NCI-H446 (cell line): ENCODE results near the gene HDAC4.
"Not testable (repeated sequence)": the region's sequence is repeated elsewhere in the genome, so short reads cannot be mapped to it uniquely, and the experiment has no call there.

Experiments used
- DNase-seq, 2 experiments: peaks; one replicate each; lab custom pipeline; 2025; lab: John Stamatoyannopoulos, UW

Gene HDAC4

DNA sequence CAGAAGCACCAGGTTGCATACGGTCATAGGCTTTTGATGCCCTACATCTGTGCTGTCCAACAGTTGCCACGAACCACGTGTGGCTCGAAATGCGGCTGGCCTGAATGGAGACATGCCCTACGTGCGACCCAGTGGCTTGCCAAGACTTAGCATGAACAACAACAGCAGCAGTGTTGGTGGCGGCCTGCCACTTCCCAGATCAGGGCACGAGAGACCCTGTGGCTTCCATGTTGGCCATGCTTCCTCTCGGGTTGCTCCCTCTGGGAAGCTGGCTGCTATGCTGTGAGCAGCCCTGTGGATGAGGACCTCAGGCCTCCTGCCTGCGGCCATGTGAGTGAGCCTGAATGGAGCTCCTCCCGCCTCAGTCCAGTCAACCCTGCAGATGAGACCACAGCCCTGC, 212.3 kb downstream of the HDAC4 start:
- DNase-seq: no peak

DNA sequence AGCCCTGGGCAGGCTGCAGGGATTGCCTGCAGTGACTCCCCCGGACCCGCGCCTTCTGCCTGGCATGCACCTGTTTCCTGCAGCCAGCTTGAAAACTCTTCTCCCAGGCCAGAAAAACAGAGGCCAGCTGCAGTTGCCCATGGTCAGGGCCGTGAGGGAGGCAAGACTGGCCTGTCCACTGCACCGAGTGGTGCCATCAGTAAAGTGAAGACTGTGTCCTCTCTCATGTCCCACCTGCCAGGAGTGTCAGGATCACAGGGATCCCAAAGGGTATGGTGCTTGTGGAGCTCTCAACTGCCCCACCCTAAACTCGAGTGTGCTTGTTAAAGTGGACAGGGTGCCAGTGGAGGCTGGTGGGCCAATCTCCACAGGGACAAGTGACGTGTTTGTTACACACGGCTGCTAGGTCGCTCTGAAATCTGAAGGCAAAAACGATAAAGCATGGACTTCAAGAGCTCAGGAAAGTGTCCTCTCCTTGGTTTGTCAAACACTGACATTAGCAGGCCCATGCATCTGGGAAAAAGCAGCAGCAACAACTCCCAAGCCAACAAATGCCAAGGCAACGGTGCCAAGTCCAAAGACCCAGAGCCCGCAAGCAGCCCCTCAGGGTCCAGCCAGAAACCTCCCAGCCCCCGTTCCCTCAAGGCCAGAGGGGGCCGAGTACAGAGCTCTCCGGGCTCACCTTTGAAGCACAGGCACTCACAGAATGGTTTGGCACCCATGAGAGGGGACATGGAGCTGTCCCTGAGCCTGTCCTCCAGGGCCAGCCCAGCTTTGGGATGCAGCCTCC, 213.2 kb downstream of the HDAC4 start:
- no peak for DNase-seq

DNA sequence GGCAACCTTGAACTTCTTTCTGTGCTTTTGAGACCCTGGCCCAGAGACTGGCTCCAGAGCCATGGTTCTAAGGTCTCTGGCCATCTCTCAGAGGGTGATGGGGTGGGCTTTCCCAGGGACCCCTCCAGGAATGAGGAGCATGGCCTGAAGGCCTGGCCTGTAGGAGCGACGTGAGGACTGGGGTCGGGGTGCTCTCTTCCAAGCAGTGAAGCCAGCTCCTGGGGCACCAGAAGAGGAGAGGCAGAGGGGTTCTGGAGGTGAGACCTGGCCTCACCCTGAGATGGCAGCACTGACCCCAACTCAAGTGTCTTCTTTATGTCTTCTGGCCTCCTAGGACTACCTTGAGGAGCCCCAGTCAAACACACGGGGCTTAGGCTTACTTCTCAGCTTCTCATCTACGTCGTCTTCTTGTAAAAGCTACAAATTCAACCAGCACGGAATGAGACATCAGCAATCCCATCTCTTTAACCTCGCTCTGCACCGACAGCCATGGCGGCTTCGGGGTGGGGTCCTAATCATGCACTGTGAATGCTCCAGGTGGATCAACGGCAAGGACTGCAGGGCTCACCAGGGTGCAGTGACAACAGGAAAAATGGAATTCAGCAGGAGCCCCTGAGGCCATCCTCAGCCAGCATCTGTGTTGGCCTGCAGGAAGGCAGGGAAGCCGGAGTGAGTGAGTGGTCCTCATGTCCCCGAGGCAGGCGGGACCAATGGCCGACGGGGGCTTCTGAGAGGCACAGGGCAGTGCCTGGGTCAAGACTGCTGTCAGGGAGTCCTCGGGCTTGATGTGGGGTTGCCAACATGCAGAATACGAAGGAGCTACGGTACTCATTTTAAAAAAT, 214.1 kb downstream of the HDAC4 start:
- DNase-seq: no peak

DNA sequence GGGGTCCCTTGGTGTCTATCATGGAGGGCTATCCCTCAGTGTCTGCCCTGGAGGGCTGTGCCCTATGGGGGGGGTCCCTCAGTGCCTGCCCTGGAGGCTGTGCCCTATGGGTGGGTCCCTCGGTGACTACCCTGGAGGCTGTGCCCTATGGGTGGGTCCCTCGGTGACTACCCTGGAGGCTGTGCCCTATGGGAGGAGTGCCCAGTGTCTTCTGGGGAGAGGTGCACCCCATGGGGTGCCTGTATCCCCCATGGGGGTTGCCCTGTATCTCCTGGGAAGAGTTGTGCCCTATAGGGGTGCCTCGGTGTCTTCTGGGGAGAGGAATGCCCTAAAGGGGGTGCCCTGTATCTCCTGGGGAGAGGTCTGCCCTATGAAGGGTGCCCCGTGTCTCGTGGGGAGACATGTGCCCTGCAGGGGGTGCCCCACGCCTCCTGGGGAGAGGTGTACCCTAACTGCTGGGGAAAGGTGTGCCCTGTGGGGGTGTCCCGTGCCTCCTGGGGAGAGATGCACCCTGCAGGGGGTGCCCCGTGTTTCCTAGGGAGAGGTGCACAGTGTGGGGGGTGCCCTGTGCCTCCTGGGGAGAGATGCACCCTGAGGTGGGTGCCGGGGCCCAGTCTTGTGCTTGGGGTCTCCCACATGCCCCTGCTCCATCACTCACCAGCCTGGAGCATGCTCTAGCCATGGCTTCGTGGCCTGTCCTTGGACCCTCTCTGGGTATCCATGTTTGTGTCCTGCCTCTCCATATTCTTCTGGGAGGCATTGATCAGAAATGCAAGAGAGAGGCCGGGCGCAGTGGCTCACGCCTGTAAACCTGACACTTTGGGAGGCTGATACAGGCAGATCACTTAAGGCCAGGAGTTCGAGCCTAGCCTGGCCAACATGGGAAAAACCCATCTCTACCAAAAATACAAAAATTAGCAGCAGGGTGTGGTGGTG, 215.6 kb downstream of the HDAC4 start:
- DNase-seq: no peak

DNA sequence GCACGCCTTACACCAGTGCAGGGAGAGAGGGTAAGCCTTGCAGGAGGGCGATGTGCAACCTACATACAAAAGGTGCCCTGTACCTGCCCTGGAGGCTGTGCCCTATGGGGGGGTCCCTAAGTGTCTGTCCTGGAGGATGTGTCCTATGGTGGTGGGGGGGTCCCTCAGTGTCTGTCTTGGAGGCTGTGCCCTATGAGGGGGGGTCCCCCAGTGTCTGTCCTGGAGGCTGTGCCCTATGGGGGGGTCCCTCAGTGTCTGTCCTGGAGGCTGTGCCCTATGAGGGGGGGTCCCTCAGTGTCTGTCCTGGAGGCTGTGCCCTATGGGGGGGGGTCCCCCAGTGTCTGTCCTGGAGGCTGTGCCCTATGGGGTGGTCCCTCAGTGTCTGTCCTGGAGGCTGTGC, 216.6 kb downstream of the HDAC4 start:
- DNase-seq: no peak

DNA sequence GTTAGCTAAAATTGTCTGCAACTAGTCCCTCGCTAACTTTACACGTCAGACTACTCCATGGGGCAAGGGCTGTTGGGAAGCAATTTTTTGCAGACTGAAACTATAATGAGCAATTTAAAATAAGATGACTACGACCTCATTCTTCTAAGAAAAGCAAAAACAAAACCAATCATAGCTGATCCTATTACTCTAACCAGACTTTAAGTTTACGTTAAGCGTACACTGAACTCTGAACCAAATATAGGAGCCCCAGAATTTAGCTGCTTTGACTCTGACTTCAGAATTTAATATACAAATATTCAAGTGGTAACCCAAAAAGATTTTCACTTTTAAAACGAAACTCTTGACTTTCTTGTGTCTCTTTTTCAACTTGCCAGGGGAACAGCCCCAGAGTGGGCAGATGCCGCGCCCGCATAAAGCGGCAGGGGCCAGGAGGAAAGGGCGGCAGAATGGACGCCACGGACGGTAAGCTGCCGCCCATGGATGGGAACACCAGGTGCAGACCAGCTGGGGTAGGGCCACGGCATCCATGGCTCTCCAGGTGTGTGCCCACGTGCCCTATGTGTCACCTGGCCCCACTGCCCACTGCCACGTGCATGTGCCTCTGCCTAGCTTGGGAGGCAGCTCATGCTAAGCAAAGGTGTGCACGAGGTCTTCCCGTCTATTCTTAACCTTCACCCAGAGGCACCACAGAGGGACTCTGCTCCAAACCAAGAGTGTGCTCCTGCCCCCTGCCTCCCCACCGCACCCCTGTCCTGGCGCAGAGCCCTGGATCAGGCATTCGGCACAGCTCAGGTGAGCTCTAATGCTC, 217.6 kb downstream of the HDAC4 start:
- DNase-seq: no peak

DNA sequence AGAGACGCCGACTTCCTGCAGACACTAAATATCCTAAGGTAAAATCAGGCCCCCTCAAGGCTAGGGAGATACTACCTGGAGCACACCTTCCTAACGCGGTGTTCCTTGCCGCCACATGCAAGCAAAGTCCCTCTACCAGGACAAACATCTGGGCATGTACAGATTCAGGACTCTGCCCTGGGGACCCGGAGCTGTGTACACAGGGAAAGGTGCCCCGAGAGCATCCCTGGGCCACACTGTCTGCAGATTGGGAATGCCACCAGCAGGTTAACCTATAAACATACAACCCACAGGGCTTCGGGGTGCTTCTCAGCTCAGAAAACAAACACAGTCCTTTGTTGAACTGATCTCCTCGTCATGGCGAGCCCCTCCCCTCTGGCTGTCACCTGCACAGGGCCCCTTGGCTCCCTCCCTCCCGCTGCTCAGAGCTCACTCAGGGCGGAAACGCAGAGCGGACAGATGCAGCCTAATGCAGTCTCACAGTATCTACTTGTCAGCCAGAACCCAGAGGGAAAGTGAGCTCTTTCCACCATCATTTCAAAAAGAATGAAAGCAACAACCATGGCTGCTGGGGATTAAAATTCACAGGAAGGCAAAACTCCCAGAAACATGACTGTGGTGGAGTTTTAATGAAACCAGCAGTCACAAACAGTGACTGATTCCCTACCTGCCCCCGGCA, 218.8 kb downstream of the HDAC4 start:
- DNase-seq: no peak

DNA sequence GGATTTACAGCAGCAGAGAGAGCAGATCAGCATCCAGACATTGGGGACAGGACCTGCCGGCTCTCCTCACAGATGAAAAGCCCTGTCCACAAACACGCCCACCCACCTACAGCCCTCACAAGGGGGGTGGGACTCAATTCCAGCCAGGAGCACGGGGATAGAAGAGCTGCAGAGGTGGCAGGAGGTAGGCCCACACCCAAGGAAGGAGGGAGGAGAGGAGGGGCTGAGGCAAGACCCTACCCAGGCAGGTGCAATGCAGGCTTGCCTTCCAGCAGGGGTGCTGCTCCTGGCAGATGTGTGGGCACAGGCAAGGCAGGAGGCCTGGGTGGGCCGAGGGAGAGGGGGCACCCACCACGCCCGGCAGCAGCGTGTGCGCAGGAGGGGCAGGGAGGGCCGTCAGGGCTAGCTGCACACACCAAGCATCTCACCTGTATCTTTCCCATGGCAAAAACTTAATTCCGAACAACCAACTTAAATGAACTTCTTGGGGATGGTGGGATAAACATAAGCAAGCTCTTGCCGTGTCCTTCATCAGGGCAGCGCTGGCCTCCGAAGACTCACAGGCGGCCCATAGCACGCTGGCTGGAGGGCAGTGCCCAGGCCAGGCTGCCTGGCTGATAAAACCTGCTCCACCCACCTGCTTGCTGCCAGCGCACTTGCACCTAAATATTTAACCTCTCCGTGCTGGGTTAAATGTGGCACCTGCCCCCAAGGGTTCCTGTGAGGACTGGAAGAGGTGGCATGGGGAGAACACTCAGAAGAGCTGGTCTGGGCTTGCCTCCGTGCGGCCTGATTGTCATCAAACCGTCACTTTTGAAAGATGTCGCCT, 219.5 kb downstream of the HDAC4 start:
- DNase-seq: no peak

DNA sequence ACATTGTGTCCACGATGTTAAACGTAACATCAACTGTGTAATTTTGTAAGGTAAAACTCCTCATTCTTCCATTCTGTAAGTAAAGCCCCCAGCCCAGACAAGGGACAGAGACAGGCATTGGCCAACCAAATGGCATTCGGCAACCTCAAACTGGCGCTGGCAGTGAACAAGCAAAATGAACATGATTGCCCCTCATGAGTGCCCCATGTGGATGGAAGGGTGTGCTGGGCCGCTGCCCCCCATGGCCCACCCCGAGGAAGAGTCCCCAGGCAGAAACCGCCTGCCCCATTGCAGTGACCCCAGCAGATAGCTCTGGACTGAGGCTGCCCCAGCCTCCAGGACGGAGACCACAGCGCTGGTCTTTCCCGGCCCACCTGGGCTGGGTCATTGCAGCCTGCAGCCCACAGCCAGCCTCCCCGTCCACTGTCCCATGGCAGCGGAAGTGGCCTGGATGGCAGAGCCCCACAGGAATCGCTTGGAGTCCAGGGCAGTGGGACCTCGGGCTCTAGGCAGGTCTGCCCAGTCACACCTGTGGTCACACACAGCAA, 220.2 kb downstream of the HDAC4 start:
- no peak for DNase-seq

DNA sequence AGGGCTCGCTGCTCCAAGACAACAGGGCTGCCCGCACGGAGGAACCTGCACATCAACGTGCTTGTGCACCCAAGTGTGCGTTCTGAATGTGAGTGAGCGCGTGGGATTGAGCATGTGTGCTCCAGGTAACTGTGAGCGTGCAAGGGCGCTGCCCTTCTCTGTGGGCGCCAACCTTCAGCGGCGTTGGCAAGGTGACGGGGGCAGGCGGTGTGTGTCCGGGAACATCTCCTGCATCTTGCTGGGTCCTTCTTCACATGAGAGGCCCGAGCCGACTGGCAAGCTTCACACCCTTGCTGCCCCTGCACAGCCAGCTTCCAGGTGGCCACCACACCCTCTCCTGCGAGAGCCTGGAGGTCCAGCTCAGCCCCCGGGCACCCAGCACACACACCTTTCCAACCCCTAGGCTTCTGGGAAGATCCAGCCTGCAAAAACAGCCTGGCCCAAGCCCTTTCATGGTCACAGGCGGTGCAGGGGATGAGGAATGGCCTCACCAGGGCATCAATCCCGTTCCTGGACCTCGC, 220.9 kb downstream of the HDAC4 start:
- no peak for DNase-seq

DNA sequence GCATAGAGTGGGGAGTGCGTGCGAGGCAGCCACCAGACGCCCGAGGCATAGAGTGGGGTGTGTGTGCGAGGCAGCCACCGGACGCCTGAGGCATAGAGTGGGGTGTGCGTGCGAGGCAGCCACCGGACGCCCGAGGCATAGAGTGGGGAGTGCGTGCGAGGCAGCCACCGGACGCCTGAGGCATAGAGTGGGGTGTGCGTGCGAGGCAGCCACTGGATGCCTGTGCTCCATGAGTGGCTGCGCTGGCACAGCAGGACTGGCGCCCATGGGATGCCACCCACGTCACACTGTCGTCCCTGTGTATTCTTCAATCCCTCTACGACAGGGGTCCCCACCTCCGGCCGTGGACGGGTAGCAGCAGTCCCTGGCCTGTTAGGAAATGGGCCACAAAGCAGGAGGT, 221.9 kb downstream of the HDAC4 start:
- DNase-seq: no peak

DNA sequence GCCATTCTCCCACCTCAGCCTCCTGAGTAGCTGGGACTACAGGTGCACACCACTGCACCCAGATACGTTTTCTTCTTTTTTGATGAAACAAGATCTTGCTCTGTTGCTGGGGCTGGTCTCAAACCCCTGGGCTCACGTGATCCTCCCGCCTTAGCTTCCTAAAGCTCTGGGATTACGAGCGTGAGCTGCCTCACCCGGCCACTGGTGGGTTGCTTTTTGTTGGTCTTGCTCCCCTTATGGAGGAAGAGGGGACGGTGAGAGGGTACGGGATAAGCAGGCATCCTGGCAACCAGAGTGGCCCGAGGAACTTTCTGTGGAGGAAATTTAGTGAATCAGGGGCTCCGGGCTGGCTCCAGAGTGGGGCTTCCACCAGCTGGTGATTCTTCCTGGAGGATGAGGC, 222.3 kb downstream of the HDAC4 start:
- no peak for DNase-seq

DNA sequence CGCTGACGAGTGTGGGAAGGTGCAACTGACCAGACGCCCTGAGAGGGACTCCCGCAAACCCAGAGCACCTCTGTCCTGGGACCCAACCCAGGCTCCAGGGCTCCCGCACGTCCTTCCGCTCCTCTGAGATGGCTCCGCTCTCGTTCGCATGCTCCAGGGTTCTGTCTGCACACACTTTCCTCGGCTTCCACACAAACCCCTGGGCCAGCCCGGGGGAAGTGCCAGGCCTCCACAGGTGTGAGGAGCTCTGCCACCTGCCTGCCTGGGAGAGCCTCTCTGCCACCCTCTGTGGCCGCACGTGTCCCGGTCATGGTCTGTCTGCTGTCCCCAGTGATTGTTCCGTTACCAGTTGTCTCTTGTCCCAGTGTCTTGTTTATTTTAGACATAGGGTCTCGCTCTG, 222.9 kb downstream of the HDAC4 start:
- no peak for DNase-seq

DNA sequence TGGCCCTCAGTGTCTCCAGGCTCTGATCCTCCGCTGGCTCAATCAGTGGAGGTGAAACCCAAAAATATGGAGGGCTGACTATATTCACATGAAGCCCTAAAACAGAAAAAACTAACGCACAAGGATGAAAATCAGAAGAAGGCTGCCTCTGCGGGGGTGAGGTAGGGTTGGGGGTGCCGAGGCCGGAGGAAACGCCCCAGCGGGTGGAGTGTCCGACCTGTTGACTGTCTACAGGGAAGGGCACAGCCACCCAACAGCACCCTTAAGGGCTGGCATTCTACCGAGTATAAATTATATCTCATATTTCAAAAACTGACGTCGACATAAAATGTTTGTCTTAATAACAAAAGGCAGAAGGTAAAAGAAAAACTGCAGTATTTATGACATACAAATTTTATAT, 223.5 kb downstream of the HDAC4 start:
- DNase-seq: no peak

DNA sequence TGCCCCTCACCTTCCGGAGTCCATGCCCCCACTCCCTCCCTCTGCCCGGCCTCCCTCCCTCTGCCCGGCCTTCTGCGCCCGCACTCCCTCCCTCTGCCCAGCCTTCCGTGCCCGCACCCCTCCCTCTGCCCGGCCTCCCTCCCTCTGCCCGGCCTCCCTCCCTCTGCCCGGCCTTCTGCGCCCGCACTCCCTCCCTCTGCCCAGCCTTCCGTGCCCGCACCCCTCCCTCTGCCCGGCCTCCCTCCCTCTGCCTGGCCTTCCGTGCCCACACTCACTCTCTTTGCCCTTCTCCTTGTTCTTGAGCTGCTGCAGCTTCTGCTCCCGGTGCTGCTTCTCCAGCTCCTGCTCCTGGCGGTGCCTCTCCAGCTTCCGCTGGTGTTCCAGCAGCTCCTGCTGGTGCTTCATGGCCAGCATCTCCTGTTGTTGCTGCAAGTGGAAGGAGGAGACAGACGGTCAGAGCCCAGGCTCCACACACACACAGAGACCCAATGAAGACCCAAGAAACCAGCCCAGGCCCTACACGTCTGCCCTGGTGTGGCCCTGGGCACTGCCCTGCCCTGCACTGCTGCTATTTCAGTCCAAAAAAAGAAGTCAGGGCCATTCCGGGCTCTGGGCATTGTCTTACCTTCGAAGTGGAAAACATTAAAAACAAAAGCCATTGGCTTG, 224.5 kb downstream of the HDAC4 start:
- not testable (repeated sequence) for DNase-seq

DNA sequence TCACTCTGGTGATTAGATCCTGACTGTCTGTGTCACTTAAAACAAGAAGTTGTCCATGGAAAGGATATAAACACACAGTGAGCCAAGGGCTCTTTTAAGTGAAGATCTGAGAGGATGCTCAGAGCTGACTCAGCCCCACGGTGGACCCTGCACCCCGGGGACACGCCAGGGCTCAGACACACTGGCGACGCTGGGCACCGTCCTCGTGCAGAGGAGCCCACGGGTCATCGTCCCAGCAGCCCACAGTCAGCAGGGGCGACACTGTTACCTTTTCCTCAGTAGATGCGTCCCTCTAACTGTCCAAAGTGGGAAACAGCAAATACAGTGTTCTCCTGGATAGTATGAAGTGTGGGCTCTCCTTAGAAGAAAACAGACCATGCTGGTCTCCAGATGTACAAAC, 225.6 kb downstream of the HDAC4 start:
- DNase-seq: no peak

DNA sequence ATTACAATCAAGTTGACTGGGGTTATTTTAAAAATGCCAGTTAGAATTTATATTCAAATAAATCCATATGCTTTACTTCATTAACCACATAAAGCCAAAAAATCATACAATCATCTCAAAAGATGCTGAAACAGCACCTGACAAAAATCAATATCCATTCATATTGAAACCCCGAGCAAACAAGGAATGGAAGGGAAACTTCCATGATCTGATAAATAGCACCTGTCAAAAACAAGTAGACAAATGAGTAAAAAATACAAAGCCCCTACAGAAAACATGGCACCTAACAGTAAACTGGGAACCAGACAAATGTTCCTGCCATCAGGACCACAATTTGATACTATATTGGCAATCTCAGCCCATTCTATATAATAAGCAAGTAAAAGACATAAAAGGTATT, 227.5 kb downstream of the HDAC4 start:
- no peak for DNase-seq

DNA sequence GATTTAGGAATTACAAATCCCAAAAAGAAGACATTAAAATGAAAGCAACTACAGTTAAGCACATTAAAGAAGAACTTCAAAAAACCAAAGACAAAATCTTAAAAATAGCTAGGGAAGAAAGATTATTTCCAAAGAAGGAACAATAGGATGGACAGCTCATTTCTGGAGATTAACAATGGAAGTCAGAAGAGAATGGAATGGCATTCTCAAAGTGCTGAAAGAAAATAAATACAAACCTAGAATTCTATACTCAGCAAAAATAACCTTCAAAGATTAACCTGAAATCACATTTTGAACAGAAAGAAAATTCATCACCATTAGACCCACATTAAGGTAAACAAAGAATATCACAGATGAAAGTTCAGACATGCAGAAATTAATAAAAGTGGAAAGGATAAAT, 229.2 kb downstream of the HDAC4 start:
- no peak for DNase-seq
